AG04449 (cell line): ENCODE results near the gene MATN1.

ENCODE experiments used
- CTCF ChIA-PET: fragments of 350-600 bp; formaldehyde crosslinking; extraction: SDS; loops from one replicate; lab custom pipeline; 2021; ENCODE audit warnings: antibody characterized with exemption; lab: Yijun Ruan, JAX
- POLR2A ChIA-PET: fragments of 400-600, 350-600 bp; formaldehyde crosslinking; extraction: SDS; loops from one replicate; lab custom pipeline; 2020; ENCODE audit warnings: antibody characterized with exemption, inconsistent platforms; lab: Yijun Ruan, JAX
- DNase-seq: peaks from one replicate; pipeline ENCODE4 v3.0.0-alpha.2; 2010; ENCODE audit warnings: low read depth, low spot score
- H3K4me3 ChIP-seq: 2 replicates; pipeline ENCODE4 v1.5.1; 2011; ENCODE audit warnings: low read depth, mild to moderate bottlenecking, control low read depth, low read length
- CTCF ChIP-seq: IDR thresholded peaks from one replicate; pipeline ENCODE4 v1.5.1; 2011; ENCODE audit warnings: mild to moderate bottlenecking, moderate library complexity, low read length, control low read depth, inconsistent platforms; ENCODE audit not compliant: insufficient read depth; ENCODE audit errors: missing control alignments

The MATN1 gene

GRCh38 chr1:30755334-30755733 is 31.9 kb upstream of the MATN1 start:
- no peak for DNase-seq
- ChIA-PET POLR2A (no interaction called here), CTCF (interaction anchor here (1.1 to 7.6 kb wide), 3 partner anchors 8 to 35 kb away, joined by 4 to 83 read pairs (median 27); no protein-coding TSS in a partner anchor)
- no peak for TF ChIP-seq CTCF
- H3K4me3 ChIP-seq = no peak overlapping the region

GRCh38 chr1:30754684-30755171 is 31.3 kb upstream of the MATN1 start:
- CTCF ChIA-PET = interaction anchor here (1.1 to 7.6 kb wide), 3 partner anchors 9 to 35 kb away, joined by 4 to 83 read pairs (median 27); no protein-coding TSS in a partner anchor
- no peak for DNase-seq

GRCh38 chr1:30753660-30754123 is 30.3 kb upstream of the MATN1 start:
- no peak overlapping the region for H3K4me3 ChIP-seq
- DNase-seq = no peak
- POLR2A ChIA-PET = no interaction called here
- CTCF ChIA-PET = interaction anchor here (1.0 to 7.6 kb wide), 2 partner anchors 24 to 27 kb away, joined by 3 to 83 read pairs; no protein-coding TSS in a partner anchor
- no peak for TF ChIP-seq CTCF

More at GRCh38 chr1:30754684-30755171, 31.3 kb upstream of the MATN1 start:
- TF ChIP-seq CTCF = no peak
- H3K4me3 ChIP-seq = no peak overlapping the region
- POLR2A ChIA-PET = no interaction called here

- no peak for TF ChIP-seq CTCF
- POLR2A ChIA-PET = no interaction called here
- CTCF ChIA-PET = interaction anchor here (1.0 to 7.6 kb wide), 2 partner anchors 23 to 27 kb away, joined by 3 to 83 read pairs; no protein-coding TSS in a partner anchor
- H3K4me3 ChIP-seq = no peak overlapping the region
- DNase-seq = no peak
These were observed 29.7 kb upstream of the MATN1 start for GRCh38 chr1:30753118-30753517.

GRCh38 chr1:30752651-30752908 is 29.2 kb upstream of the MATN1 start:
- no peak for TF ChIP-seq CTCF
- ChIA-PET CTCF (interaction anchor here (0.7 to 7.6 kb wide), 4 partner anchors 28 to 170 kb away, joined by 3 to 83 read pairs (median 4); no protein-coding TSS in a partner anchor), POLR2A (interaction anchor here (0.6 kb wide), 1 partner anchor 38 kb away, joined by 3 read pairs; no protein-coding TSS in a partner anchor)
- no peak for DNase-seq
- no peak overlapping the region for H3K4me3 ChIP-seq

- DNase-seq = no peak
- ChIA-PET CTCF (interaction anchor here (0.7 to 7.6 kb wide), 6 partner anchors 15 to 171 kb away, joined by 3 to 83 read pairs (median 3); no protein-coding TSS in a partner anchor), POLR2A (interaction anchor here (0.6 kb wide), 1 partner anchor 38 kb away, joined by 3 read pairs; no protein-coding TSS in a partner anchor)
- no peak overlapping the region for H3K4me3 ChIP-seq
- no peak for TF ChIP-seq CTCF
These were observed 28.7 kb upstream of the MATN1 start for GRCh38 chr1:30751830-30752650.
